Fibroblast of mammary gland (primary cell): Measurements from ENCODE around the gene WFDC1.

ENCODE experiments used
- DNase-seq: peaks from one replicate; pipeline ENCODE4 v3.0.0-alpha.2; 2010; ENCODE audit warnings: low read depth
- H3K4me3 ChIP-seq: 2 replicates; pipeline ENCODE4 v1.5.1; 2011; ENCODE audit warnings: low read depth, mild to moderate bottlenecking, low read length, moderate library complexity; ENCODE audit not compliant: control insufficient read depth
- CTCF ChIP-seq: conservative IDR thresholded peaks from 2 replicates; pipeline ENCODE4 v1.5.1; 2011; ENCODE audit warnings: low read depth, low read length, inconsistent platforms; ENCODE audit not compliant: control insufficient read depth, insufficient read depth

WFDC1 gene

GRCh38 chr16:84360170-84360569 is 65.5 kb downstream of the WFDC1 start:
- H3K4me3 ChIP-seq: no peak overlapping the region
- no peak for DNase-seq
- no peak for TF ChIP-seq CTCF

GRCh38 chr16:84360748-84361147 is 66.1 kb downstream of the WFDC1 start:
- no peak for DNase-seq
- no peak overlapping the region for H3K4me3 ChIP-seq
- TF ChIP-seq CTCF: no peak

- no peak for TF ChIP-seq CTCF
- no peak overlapping the region for H3K4me3 ChIP-seq
- DNase-seq: no peak
Observed at GRCh38 chr16:84361546-84361945, 66.9 kb downstream of the WFDC1 start.

- no peak for DNase-seq
- TF ChIP-seq CTCF: no peak
- H3K4me3 ChIP-seq: no peak overlapping the region
Observed at GRCh38 chr16:84362471-84362941, 67.8 kb downstream of the WFDC1 start.

GRCh38 chr16:84366208-84366607 is 71.5 kb downstream of the WFDC1 start:
- no peak for DNase-seq
- TF ChIP-seq CTCF: no peak
- no peak overlapping the region for H3K4me3 ChIP-seq

- no peak for DNase-seq
- no peak for TF ChIP-seq CTCF
- no peak overlapping the region for H3K4me3 ChIP-seq
Observed at GRCh38 chr16:84367297-84367680, 72.6 kb downstream of the WFDC1 start.

GRCh38 chr16:84367750-84368307 is 73.2 kb downstream of the WFDC1 start:
- no peak overlapping the region for H3K4me3 ChIP-seq
- no peak for DNase-seq
- TF ChIP-seq CTCF: no peak
